HepG2 (cell line): Measurements from ENCODE around the gene LRRC45. TPM values are rescaled to one million over a fixed set of nuclear protein-coding genes. Genes with fewer than 3 reads are reported as not detected.

Source experiments
- ATM ChIP-seq: fragments of 450-650 bp; IDR thresholded peaks from 2 replicates; pipeline ENCODE4 v1.7.1; 2017; ENCODE audit warnings: mild to moderate bottlenecking, borderline replicate concordance
- FOXO1 ChIP-seq: sonication (generic); formaldehyde crosslinking; IDR thresholded peaks from 2 replicates; pipeline ENCODE4 v1.4.0; 2020; ENCODE audit warnings: missing genetic modification reagents
- HMG20A ChIP-seq: IDR thresholded peaks from 2 replicates; pipeline ENCODE4 v1.6.1; 2016; ENCODE audit warnings: borderline replicate concordance
- HOXA5 ChIP-seq: sonication (generic); formaldehyde crosslinking; IDR thresholded peaks from 2 replicates; pipeline ENCODE4 v1.4.0; 2020; ENCODE audit warnings: missing genetic modification reagents
- KDM2A ChIP-seq: sonication (generic); formaldehyde crosslinking; IDR thresholded peaks from 2 replicates; pipeline ENCODE4 v1.4.0; 2020; ENCODE audit warnings: low read depth, missing genetic modification reagents, borderline replicate concordance
- MAF1 ChIP-seq: sonication (generic); formaldehyde crosslinking; IDR thresholded peaks from 2 replicates; pipeline ENCODE4 v1.5.0; 2020; ENCODE audit warnings: missing genetic modification reagents, borderline replicate concordance
- MED1 ChIP-seq: sonication (generic); formaldehyde crosslinking; IDR thresholded peaks from 2 replicates; pipeline ENCODE4 v1.4.0; 2020; ENCODE audit warnings: missing genetic modification reagents
- RBM22 ChIP-seq: fragments of 200-400 bp; formaldehyde crosslinking; optimal IDR thresholded peaks from 2 replicates; pipeline ENCODE3; 2017; ENCODE audit warnings: mild to moderate bottlenecking, low read length, moderate library complexity
- SATB2 ChIP-seq: sonication (generic); formaldehyde crosslinking; IDR thresholded peaks from 2 replicates; pipeline ENCODE4 v1.5.0; 2020; ENCODE audit warnings: missing genetic modification reagents
- SP1 ChIP-seq, 2 experiments: fragments of 450-650 bp in 1 of 2; sonication (generic) in 1 of 2; formaldehyde crosslinking in 1 of 2; IDR thresholded peaks; 2 replicates each; pipeline versions ENCODE4 v1.4.0 to v1.6.1; 2016 to 2020; ENCODE audit warnings: missing genetic modification reagents in 1 of 2
- XBP1 ChIP-seq: sonication (generic); formaldehyde crosslinking; IDR thresholded peaks from 2 replicates; pipeline ENCODE4 v1.5.0; 2020; ENCODE audit warnings: missing genetic modification reagents
- ZBED4 ChIP-seq: sonication (generic); formaldehyde crosslinking; IDR thresholded peaks from 2 replicates; pipeline ENCODE4 v1.4.0; 2020; ENCODE audit warnings: missing genetic modification reagents, borderline replicate concordance
- ZBTB42 ChIP-seq: sonication (generic); formaldehyde crosslinking; IDR thresholded peaks from 2 replicates; pipeline ENCODE4 v1.5.0; 2020; ENCODE audit warnings: mild to moderate bottlenecking, missing genetic modification reagents
- ZNF251 ChIP-seq: sonication (generic); formaldehyde crosslinking; IDR thresholded peaks from 2 replicates; pipeline ENCODE4 v1.9.0; 2021; ENCODE audit warnings: mild to moderate bottlenecking, missing genetic modification reagents
- ZNF768 ChIP-seq: sonication (generic); formaldehyde crosslinking; IDR thresholded peaks from 2 replicates; pipeline ENCODE4 v1.4.0; 2020; ENCODE audit warnings: missing genetic modification reagents
- ZNF772 ChIP-seq: sonication (generic); formaldehyde crosslinking; IDR thresholded peaks from 2 replicates; pipeline ENCODE4 v1.5.0; 2020; ENCODE audit warnings: mild to moderate bottlenecking, missing genetic modification reagents
- ZNF839 ChIP-seq: sonication (generic); formaldehyde crosslinking; IDR thresholded peaks from 2 replicates; pipeline ENCODE4 v1.4.0; 2020; ENCODE audit warnings: missing genetic modification reagents, mild to moderate bottlenecking, borderline replicate concordance
- ZSCAN21 ChIP-seq: sonication (generic); formaldehyde crosslinking; IDR thresholded peaks from 2 replicates; pipeline ENCODE4 v1.8.0; 2022; ENCODE audit warnings: mild to moderate bottlenecking, missing genetic modification reagents, moderate library complexity, borderline replicate concordance
- ZSCAN22 ChIP-seq: sonication (generic); formaldehyde crosslinking; IDR thresholded peaks from 2 replicates; pipeline ENCODE4 v1.4.0; 2020; ENCODE audit warnings: mild to moderate bottlenecking, missing genetic modification reagents
- polyA plus RNA-seq, 8 experiments: library from polyadenylated mRNA; depleted of rRNA in 3 of 8; stranded (reverse) in 7 of 8; unstranded in 1 of 8; fragments of >200 nt; fragmentation: Illumina TruSeq in 4 of 8; extraction: Trizol in 4 of 8; gene quantifications; 2 replicates each; pipeline versions ENCODE4 v1.2.1 to v1.2.3, GENCODE V29; 2011 to 2016; ENCODE audit warnings: low read depth in 4 of 8, missing spikeins in 1 of 8, mixed read lengths in 1 of 8; ENCODE audit not compliant: insufficient read depth in 1 of 8
- total RNA-seq, 5 experiments: library from RNA; depleted of rRNA; stranded (reverse); fragments of >200 nt; fragmentation: Illumina TruSeq; extraction: Trizol; gene quantifications; 2 replicates each; pipeline ENCODE4 v1.2.3, GENCODE V29; 2016; ENCODE audit warnings: low read depth in 1 of 5
- TF ChIP-seq, protein P1 (sequence below): sonication (generic); formaldehyde crosslinking; IDR thresholded peaks from 2 replicates; pipeline ENCODE4 v1.4.0; 2020; ENCODE audit warnings: missing genetic modification reagents
- TF ChIP-seq, protein P2 (sequence below): sonication (generic); formaldehyde crosslinking; conservative IDR thresholded peaks from 2 replicates; pipeline ENCODE4 v1.4.0; 2020; ENCODE audit warnings: missing genetic modification reagents
- TF ChIP-seq, protein P3 (sequence below): sonication (generic); formaldehyde crosslinking; IDR thresholded peaks from 2 replicates; pipeline ENCODE4 v1.4.0; 2020; ENCODE audit warnings: missing genetic modification reagents

Gene LRRC45
- total and polyA plus RNA-seq, 2 of the 13 experiments (the other 11 are each of a cell fraction or from before 2014, with no cell fraction given): 11.6 to 48.1 TPM

DNA sequence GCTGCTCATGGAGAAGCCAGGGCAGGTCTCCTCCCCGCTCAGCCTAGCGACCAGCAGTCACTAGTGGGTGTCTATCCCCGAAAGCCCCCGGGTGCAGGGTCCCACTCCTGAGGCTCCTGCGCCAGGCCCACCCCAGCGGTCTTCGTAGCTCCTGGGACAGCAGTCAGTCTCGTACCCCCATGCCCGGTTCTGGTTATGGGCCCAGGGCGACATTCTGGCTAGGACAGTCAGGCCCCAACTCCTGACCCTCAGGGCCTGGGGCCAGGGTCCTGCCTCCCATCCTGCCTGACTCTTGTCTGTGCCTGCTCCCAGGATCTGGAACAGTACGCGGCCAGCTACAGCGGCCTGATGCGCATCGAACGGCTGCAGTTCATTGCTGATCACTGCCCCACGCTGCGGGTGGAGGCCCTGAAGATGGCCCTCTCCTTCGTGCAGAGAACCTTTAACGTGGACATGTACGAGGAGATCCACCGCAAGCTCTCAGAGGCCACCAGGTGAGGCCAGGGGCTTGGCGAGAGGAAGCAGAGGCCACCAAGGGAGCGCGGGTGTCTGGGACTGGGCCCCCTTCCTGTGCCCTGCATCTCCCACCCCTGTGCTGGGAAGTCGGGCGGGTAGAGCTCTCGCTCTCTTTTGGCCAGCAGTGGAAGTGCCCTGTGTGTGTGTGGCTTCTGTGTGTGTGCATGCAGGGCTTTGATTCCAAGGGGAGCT is 30.6 kb downstream of the LRRC45 start (continued):
- TF ChIP-seq ZBTB42 (no peak), SP1 (IDR thresholded peaks at IDR 0.05) (no peak), SP1 (CRISPR knock-in tag; IDR thresholded peaks at IDR 0.05) (no peak), ZBED4 (CRISPR knock-in tag) (no peak), FOXO1 (CRISPR knock-in tag) (no peak), ATM (no peak), MAF1 (CRISPR knock-in tag) (no peak), ZNF251 (CRISPR knock-in tag) (no peak), HMG20A (no peak), RBM22 (no peak), ZNF839 (CRISPR knock-in tag) (no peak), ZNF768 (CRISPR knock-in tag) (0 out of 2 replicates have a peak, but pooled peaks have one; percentile 12), ZNF772 (CRISPR knock-in tag) (no peak), KDM2A (CRISPR knock-in tag) (0 out of 2 replicates have a peak, but pooled peaks have one; percentile 41), SATB2 (CRISPR knock-in tag) (no peak), ZSCAN22 (CRISPR knock-in tag) (no peak), XBP1 (CRISPR knock-in tag) (no peak), MED1 (no peak), HOXA5 (CRISPR knock-in tag) (no peak), ZSCAN21 (no peak)
- TF ChIP-seq, protein P1, sequence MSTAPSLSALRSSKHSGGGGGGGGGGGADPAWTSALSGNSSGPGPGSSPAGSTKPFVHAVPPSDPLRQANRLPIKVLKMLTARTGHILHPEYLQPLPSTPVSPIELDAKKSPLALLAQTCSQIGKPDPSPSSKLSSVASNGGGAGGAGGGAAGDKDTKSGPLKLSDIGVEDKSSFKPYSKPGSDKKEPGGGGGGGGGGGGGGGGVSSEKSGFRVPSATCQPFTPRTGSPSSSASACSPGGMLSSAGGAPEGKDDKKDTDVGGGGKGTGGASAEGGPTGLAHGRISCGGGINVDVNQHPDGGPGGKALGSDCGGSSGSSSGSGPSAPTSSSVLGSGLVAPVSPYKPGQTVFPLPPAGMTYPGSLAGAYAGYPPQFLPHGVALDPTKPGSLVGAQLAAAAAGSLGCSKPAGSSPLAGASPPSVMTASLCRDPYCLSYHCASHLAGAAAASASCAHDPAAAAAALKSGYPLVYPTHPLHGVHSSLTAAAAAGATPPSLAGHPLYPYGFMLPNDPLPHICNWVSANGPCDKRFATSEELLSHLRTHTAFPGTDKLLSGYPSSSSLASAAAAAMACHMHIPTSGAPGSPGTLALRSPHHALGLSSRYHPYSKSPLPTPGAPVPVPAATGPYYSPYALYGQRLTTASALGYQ (CRISPR knock-in tag): no peak
- TF ChIP-seq, protein P2, sequence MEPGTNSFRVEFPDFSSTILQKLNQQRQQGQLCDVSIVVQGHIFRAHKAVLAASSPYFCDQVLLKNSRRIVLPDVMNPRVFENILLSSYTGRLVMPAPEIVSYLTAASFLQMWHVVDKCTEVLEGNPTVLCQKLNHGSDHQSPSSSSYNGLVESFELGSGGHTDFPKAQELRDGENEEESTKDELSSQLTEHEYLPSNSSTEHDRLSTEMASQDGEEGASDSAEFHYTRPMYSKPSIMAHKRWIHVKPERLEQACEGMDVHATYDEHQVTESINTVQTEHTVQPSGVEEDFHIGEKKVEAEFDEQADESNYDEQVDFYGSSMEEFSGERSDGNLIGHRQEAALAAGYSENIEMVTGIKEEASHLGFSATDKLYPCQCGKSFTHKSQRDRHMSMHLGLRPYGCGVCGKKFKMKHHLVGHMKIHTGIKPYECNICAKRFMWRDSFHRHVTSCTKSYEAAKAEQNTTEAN: no peak
- TF ChIP-seq, protein P3, sequence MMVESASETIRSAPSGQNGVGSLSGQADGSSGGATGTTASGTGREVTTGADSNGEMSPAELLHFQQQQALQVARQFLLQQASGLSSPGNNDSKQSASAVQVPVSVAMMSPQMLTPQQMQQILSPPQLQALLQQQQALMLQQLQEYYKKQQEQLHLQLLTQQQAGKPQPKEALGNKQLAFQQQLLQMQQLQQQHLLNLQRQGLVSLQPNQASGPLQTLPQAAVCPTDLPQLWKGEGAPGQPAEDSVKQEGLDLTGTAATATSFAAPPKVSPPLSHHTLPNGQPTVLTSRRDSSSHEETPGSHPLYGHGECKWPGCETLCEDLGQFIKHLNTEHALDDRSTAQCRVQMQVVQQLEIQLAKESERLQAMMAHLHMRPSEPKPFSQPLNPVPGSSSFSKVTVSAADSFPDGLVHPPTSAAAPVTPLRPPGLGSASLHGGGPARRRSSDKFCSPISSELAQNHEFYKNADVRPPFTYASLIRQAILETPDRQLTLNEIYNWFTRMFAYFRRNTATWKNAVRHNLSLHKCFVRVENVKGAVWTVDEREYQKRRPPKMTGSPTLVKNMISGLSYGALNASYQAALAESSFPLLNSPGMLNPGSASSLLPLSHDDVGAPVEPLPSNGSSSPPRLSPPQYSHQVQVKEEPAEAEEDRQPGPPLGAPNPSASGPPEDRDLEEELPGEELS (CRISPR knock-in tag): no peak
- TF ChIP-seq, all 625 proteins: peak for 5
